Measurements from ENCODE around the gene AGBL4.
A peak's percentile ranks its signal among the peaks of the same experiment; 100 is the strongest.

GRCh38 chr1:48572646-48573258 lies 1451.0 kb downstream of the AGBL4 start:
- TF ChIP-seq CTCF (IDR thresholded peaks at IDR 0.05) (peak in 11 of 12 donors; percentile 26 to 68 (median 56)), POLR2A (IDR thresholded peaks at IDR 0.05) (no peak)

Data from heart left ventricle (tissue), 13 donors.